Renal pelvis (tissue), 12 donors: ENCODE measurements around the gene WDR46. TPM values are rescaled to one million over a fixed set of nuclear protein-coding genes. Genes with fewer than 3 reads are reported as not detected.

Source experiments
- DNase-seq: peaks from one replicate; pipeline ENCODE4 v3.0.0-alpha.2; 2013
- long read RNA-seq, 16 experiments: transcript quantifications; one replicate each; lab custom pipeline, GENCODE V29; 2026
- polyA plus RNA-seq, 3 donors: library from polyadenylated mRNA; unstranded; fragments of 120-200 nt; gene quantifications; one replicate each; pipeline ENCODE4 v1.2.1, GENCODE V29; 2013; ENCODE audit not compliant: insufficient read length in 3 of 3

The WDR46 gene
- polyA plus RNA-seq = 10 to 100 TPM; 70.0 to 73.9 (median 70.6) TPM
- long read RNA-seq, donor 1, transcript WDR46-231 (15 exons, 2,358 nt) = major isoform, 6 of 6 reads
- long read RNA-seq, donor 1, partial matches to known transcripts = 0 of 6 reads
- long read RNA-seq, donor 1, other reads (novel, unspliced or antisense) = 0 of 6 reads
- long read RNA-seq, donor 2, transcript WDR46-231 (15 exons, 2,358 nt) = major isoform, 14 of 15 reads
- long read RNA-seq, donor 2, partial matches to known transcripts = 0 of 15 reads
- long read RNA-seq, donor 2, other reads (novel, unspliced or antisense) = 0 of 15 reads
- long read RNA-seq, donor 3, transcript WDR46-231 (15 exons, 2,358 nt) = major isoform, 6 of 35 reads
- long read RNA-seq, donor 3, partial matches to known transcripts = 29 of 35 reads
- long read RNA-seq, donor 3, other reads (novel, unspliced or antisense) = 0 of 35 reads
- long read RNA-seq, donor 4, transcript WDR46-231 (15 exons, 2,358 nt) = major isoform, 13 of 13 reads
- long read RNA-seq, donor 4, partial matches to known transcripts = 0 of 13 reads
- long read RNA-seq, donor 4, other reads (novel, unspliced or antisense) = 0 of 13 reads
- long read RNA-seq, donor 5, partial matches to known transcripts = 0 of 4 reads
- long read RNA-seq, donor 5, other reads (novel, unspliced or antisense) = 0 of 4 reads
- long read RNA-seq, donor 6, partial matches to known transcripts = 0 of 3 reads
- long read RNA-seq, donor 6, other reads (novel, unspliced or antisense) = 0 of 3 reads
- long read RNA-seq, donor 7, transcript WDR46-231 (15 exons, 2,358 nt) = major isoform, 11 of 11 reads
- long read RNA-seq, donor 7, partial matches to known transcripts = 0 of 11 reads
- long read RNA-seq, donor 7, other reads (novel, unspliced or antisense) = 0 of 11 reads
- long read RNA-seq, donor 8, transcript WDR46-231 (15 exons, 2,358 nt) = major isoform, 5 of 5 reads
- long read RNA-seq, donor 8, partial matches to known transcripts = 0 of 5 reads
- long read RNA-seq, donor 8, other reads (novel, unspliced or antisense) = 0 of 5 reads
- long read RNA-seq, donor 9, partial matches to known transcripts = 42 of 55 reads
- long read RNA-seq, donor 9, other reads (novel, unspliced or antisense) = 9 of 55 reads
- long read RNA-seq, donor 10, transcript WDR46-231 (15 exons, 2,358 nt) = major isoform, 8 of 8 reads
- long read RNA-seq, donor 10, partial matches to known transcripts = 0 of 8 reads
- long read RNA-seq, donor 10, other reads (novel, unspliced or antisense) = 0 of 8 reads
- long read RNA-seq, donor 11, transcript WDR46-231 (15 exons, 2,358 nt) = major isoform, 5 of 6 reads
- long read RNA-seq, donor 11, partial matches to known transcripts = 0 of 6 reads
- long read RNA-seq, donor 11, other reads (novel, unspliced or antisense) = 0 of 6 reads
- long read RNA-seq, donor 12, transcript WDR46-231 (15 exons, 2,358 nt) = major isoform, 11 of 11 reads
- long read RNA-seq, donor 12, partial matches to known transcripts = 0 of 11 reads
- long read RNA-seq, donor 12, other reads (novel, unspliced or antisense) = 0 of 11 reads
- long read RNA-seq, donor 13, transcript WDR46-231 (15 exons, 2,358 nt) = major isoform, 6 of 6 reads
- long read RNA-seq, donor 13, partial matches to known transcripts = 0 of 6 reads
- long read RNA-seq, donor 13, other reads (novel, unspliced or antisense) = 0 of 6 reads
- long read RNA-seq, donor 14, transcript WDR46-231 (15 exons, 2,358 nt) = major isoform, 10 of 10 reads
- long read RNA-seq, donor 14, partial matches to known transcripts = 0 of 10 reads
- long read RNA-seq, donor 14, other reads (novel, unspliced or antisense) = 0 of 10 reads
- long read RNA-seq, donor 15, transcript WDR46-231 (15 exons, 2,358 nt) = major isoform, 8 of 8 reads
- long read RNA-seq, donor 15, partial matches to known transcripts = 0 of 8 reads
- long read RNA-seq, donor 15, other reads (novel, unspliced or antisense) = 0 of 8 reads
- long read RNA-seq, donor 16, transcript WDR46-231 (15 exons, 2,358 nt) = major isoform, 11 of 11 reads
- long read RNA-seq, donor 16, partial matches to known transcripts = 0 of 11 reads
- long read RNA-seq, donor 16, other reads (novel, unspliced or antisense) = 0 of 11 reads

GRCh38 chr6:33288921-33289783 lies at the start of gene WDR46, which contains the start of gene PFDN6:
Gene WDR46, minus strand, starts transcription at chr6:33289239. Its CDS starts 69 bp downstream, at chr6:33289170.
Gene PFDN6, plus strand, starts transcription at chr6:33289601. Its CDS starts 256 bp downstream, at chr6:33289857.
- peak; percentile 94 for DNase-seq

GRCh38 chr6:33336495-33336894 lies 47.5 kb upstream of the WDR46 start:
- no peak for DNase-seq

- DNase-seq = no peak
Observed at GRCh38 chr6:33335916-33336315, 46.9 kb upstream of the WDR46 start.

- DNase-seq = no peak
Observed at GRCh38 chr6:33333666-33334065, 44.6 kb upstream of the WDR46 start.

GRCh38 chr6:33330736-33331135 lies 41.7 kb upstream of the WDR46 start:
- no peak for DNase-seq

GRCh38 chr6:33329058-33329457 lies 40.0 kb upstream of the WDR46 start:
- no peak for DNase-seq

- DNase-seq = no peak
Observed at GRCh38 chr6:33324125-33324524, 35.1 kb upstream of the WDR46 start.

GRCh38 chr6:33323623-33323948 lies 34.5 kb upstream of the WDR46 start:
- DNase-seq = no peak

GRCh38 chr6:33321227-33321626 lies 32.2 kb upstream of the WDR46 start:
- DNase-seq = no peak

GRCh38 chr6:33320315-33321181 lies 31.5 kb upstream of the WDR46 start:
- no peak for DNase-seq

- no peak for DNase-seq
Observed at GRCh38 chr6:33319939-33320314, 30.9 kb upstream of the WDR46 start.

- DNase-seq = no peak
Observed at GRCh38 chr6:33318426-33319073, 29.5 kb upstream of the WDR46 start.

GRCh38 chr6:33317669-33318425 lies 28.8 kb upstream of the WDR46 start, which contains the start of gene ZBTB22:
Gene ZBTB22, minus strand, starts transcription at chr6:33317744. Its CDS starts 828 bp downstream, at chr6:33316916.
- peak; percentile 100 for DNase-seq

GRCh38 chr6:33317419-33317668 lies 28.3 kb upstream of the WDR46 start:
- DNase-seq = no peak

GRCh38 chr6:33316603-33317418 lies 27.8 kb upstream of the WDR46 start:
- no peak for DNase-seq
